ENCODE results near the gene TEAD4.

DNA sequence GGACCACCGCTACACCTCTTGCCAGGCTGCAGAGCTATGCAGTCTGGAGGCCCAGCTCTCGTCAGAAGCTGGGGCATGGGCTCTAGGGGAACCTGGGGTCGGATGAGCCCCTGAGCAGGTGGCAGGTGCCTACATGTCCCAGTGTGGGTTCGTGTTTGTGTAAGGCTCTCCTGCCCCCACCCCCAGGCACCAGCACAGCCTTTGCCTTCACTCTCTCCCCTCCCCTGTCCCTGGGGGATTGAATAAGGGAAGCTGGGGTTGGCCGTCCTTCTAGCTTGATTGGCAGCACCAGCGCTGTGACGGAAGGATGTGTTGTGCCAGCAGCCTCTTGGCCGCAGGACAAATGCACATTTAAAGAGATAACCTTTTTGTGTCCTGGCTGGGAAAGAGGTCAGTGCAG, 83.2 kb downstream of the TEAD4 start:
- TF ChIP-seq, protein P1, sequence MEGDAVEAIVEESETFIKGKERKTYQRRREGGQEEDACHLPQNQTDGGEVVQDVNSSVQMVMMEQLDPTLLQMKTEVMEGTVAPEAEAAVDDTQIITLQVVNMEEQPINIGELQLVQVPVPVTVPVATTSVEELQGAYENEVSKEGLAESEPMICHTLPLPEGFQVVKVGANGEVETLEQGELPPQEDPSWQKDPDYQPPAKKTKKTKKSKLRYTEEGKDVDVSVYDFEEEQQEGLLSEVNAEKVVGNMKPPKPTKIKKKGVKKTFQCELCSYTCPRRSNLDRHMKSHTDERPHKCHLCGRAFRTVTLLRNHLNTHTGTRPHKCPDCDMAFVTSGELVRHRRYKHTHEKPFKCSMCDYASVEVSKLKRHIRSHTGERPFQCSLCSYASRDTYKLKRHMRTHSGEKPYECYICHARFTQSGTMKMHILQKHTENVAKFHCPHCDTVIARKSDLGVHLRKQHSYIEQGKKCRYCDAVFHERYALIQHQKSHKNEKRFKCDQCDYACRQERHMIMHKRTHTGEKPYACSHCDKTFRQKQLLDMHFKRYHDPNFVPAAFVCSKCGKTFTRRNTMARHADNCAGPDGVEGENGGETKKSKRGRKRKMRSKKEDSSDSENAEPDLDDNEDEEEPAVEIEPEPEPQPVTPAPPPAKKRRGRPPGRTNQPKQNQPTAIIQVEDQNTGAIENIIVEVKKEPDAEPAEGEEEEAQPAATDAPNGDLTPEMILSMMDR (IDR thresholded peaks at IDR 0.05; ENCODE audit: borderline replicate concordance, extremely low read depth, low read length, poor library complexity, severe bottlenecking) = no peak
- no peak for TF ChIP-seq EZH2 (IDR thresholded peaks at IDR 0.05; ENCODE audit: borderline replicate concordance, low read depth, low read length, severe bottlenecking)
